Glutamatergic neuron (in vitro differentiated cells): ENCODE data around the gene VTI1A. TPM values are rescaled to one million over a fixed set of nuclear protein-coding genes. Genes with fewer than 3 reads are reported as not detected.

Source experiments
- DNase-seq: peaks from one replicate; pipeline ENCODE4 v3.0.0; 2022
- H3K27ac Mint-ChIP-seq: one replicate; pipeline ENCODE4 v1.8.0; 2020; ENCODE audit warnings: mild to moderate bottlenecking, mixed read lengths, inconsistent platforms; ENCODE audit not compliant: unreplicated experiment
- H3K27me3 Mint-ChIP-seq: one replicate; pipeline ENCODE4 v1.8.0; 2020; ENCODE audit warnings: mild to moderate bottlenecking, moderate library complexity, mixed read lengths, inconsistent platforms; ENCODE audit not compliant: unreplicated experiment
- H3K36me3 Mint-ChIP-seq: one replicate; pipeline ENCODE4 v1.8.0; 2020; ENCODE audit warnings: mild to moderate bottlenecking, mixed read lengths, inconsistent platforms; ENCODE audit not compliant: unreplicated experiment
- H3K4me1 Mint-ChIP-seq: one replicate; pipeline ENCODE4 v1.8.0; 2020; ENCODE audit warnings: mild to moderate bottlenecking, low read depth, mixed read lengths, inconsistent platforms; ENCODE audit not compliant: unreplicated experiment
- H3K4me3 Mint-ChIP-seq: one replicate; pipeline ENCODE4 v1.8.0; 2020; ENCODE audit warnings: mild to moderate bottlenecking, mixed read lengths, inconsistent platforms; ENCODE audit not compliant: unreplicated experiment
- H3K9me3 Mint-ChIP-seq: one replicate; pipeline ENCODE4 v1.8.0; 2020; ENCODE audit warnings: mild to moderate bottlenecking, moderate library complexity, mixed read lengths, inconsistent platforms; ENCODE audit not compliant: unreplicated experiment
- total RNA-seq: library from RNA; stranded (reverse); fragmentation: NEBNext Ultra II Directional; extraction: Animal tissue kit (Norgen Biotek cat#: 25700); gene quantifications from one replicate; pipeline ENCODE4 v1.2.1, GENCODE V29; 2021; ENCODE audit not compliant: unreplicated experiment
- TF ChIP-seq, protein P1 (sequence below): fragments of 200-600 bp; sonication (generic); IDR thresholded peaks from one replicate; pipeline ENCODE4 v1.5.0; 2021; ENCODE audit not compliant: partially characterized antibody, unreplicated experiment

The VTI1A gene
- total RNA-seq, 1 donor from 2014 or later: 61.0 TPM

DNA sequence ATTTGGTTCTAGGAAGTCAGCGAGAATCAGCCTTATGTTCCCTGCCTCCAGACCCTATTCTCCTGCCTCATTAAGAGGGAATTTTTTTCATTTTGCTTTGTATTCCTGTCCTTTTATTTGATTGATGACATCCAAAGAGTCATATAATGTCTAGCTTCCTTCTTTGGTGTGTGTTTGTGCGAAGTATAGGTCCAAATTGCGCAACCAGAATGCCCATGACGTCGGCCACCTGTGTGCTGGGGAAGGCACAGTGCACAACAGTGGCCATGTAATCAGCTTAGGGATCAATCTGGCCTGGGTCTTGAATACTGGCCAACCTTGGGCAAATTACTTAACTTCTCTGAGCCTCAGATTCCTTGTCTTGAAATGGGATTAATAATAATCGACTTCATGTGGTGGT, 206.2 kb downstream of the VTI1A start:
- Mint-ChIP-seq H3K27ac (no peak overlapping the region), H3K4me3 (no peak overlapping the region), H3K36me3 (no peaks in the 10 kb centered on the region), H3K4me1 (no peaks in the 10 kb centered on the region), H3K9me3 (no peaks in the 10 kb centered on the region), H3K27me3 (no peaks in the 10 kb centered on the region)
- no peak for DNase-seq
- TF ChIP-seq, protein P1, sequence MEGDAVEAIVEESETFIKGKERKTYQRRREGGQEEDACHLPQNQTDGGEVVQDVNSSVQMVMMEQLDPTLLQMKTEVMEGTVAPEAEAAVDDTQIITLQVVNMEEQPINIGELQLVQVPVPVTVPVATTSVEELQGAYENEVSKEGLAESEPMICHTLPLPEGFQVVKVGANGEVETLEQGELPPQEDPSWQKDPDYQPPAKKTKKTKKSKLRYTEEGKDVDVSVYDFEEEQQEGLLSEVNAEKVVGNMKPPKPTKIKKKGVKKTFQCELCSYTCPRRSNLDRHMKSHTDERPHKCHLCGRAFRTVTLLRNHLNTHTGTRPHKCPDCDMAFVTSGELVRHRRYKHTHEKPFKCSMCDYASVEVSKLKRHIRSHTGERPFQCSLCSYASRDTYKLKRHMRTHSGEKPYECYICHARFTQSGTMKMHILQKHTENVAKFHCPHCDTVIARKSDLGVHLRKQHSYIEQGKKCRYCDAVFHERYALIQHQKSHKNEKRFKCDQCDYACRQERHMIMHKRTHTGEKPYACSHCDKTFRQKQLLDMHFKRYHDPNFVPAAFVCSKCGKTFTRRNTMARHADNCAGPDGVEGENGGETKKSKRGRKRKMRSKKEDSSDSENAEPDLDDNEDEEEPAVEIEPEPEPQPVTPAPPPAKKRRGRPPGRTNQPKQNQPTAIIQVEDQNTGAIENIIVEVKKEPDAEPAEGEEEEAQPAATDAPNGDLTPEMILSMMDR: no peak

- Mint-ChIP-seq H3K27me3 (no peaks in the 10 kb centered on the region), H3K36me3 (no peaks in the 10 kb centered on the region), H3K27ac (no peak overlapping the region), H3K4me1 (no peaks in the 10 kb centered on the region), H3K9me3 (no peaks in the 10 kb centered on the region), H3K4me3 (no peak overlapping the region)
- TF ChIP-seq, protein P1: no peak
- no peak for DNase-seq
Measured at GRCh38 chr10:112653851-112654250, 206.8 kb downstream of the VTI1A start.

GRCh38 chr10:112654794-112655193, 207.8 kb downstream of the VTI1A start:
- Mint-ChIP-seq H3K27me3 (no peaks in the 10 kb centered on the region), H3K4me1 (no peaks in the 10 kb centered on the region), H3K36me3 (no peaks in the 10 kb centered on the region), H3K4me3 (no peak overlapping the region), H3K27ac (no peak overlapping the region), H3K9me3 (no peaks in the 10 kb centered on the region)
- DNase-seq: no peak
- TF ChIP-seq, protein P1: no peak

DNA sequence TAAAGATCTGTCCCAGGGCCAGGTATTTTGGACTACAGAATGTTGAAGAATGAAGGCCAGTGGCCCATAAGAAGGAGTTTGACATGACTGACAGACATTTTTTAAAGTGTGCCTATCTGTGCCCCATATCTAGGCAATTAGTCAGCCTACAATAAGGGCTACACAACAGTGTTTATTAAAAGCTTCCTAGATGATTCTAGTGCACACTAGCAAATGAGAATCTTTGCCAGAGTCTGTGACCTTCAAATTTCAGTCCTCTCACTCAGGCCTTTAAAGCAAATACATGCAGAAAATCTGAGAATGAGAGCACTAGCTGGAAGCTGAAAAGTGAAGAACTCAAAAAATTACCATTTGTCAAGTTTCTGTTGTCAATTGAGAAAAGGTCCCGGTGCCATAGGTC, 208.7 kb downstream of the VTI1A start:
- Mint-ChIP-seq H3K4me3 (no peak overlapping the region), H3K27me3 (no peaks in the 10 kb centered on the region), H3K9me3 (no peaks in the 10 kb centered on the region), H3K4me1 (no peaks in the 10 kb centered on the region), H3K36me3 (no peaks in the 10 kb centered on the region), H3K27ac (no peak overlapping the region)
- DNase-seq: no peak
- TF ChIP-seq, protein P1: no peak

GRCh38 chr10:112658465-112658864, 211.4 kb downstream of the VTI1A start:
- TF ChIP-seq, protein P1: no peak
- no peaks in the 10 kb centered on the region for H3K9me3 Mint-ChIP-seq
- no peaks in the 10 kb centered on the region for H3K36me3 Mint-ChIP-seq
- H3K4me3 Mint-ChIP-seq: no peak overlapping the region
- H3K4me1 Mint-ChIP-seq: no peaks in the 10 kb centered on the region
- no peak for DNase-seq
- no peak overlapping the region for H3K27ac Mint-ChIP-seq
- H3K27me3 Mint-ChIP-seq: no peaks in the 10 kb centered on the region
